Gastroesophageal sphincter (tissue), 3 donors: ENCODE data around the gene KLHL3.

Source experiments
- POLR2A ChIP-seq, 2 donors: fragments of 450-650 bp; IDR thresholded peaks; one replicate each; pipeline ENCODE4 v1.6.1; 2017; ENCODE audit warnings: antibody characterized with exemption in 2 of 2, mild to moderate bottlenecking in 2 of 2, moderate library complexity in 1 of 2
- TF ChIP-seq, protein P1 (sequence below), 4 experiments: fragments of 200-600 bp in 2 of 4; fragments of 450-650 bp in 2 of 4; sonication (generic) in 1 of 4; IDR thresholded peaks; one replicate each; pipeline ENCODE4 v1.5.1; 2017 to 2019; ENCODE audit warnings: antibody characterized with exemption in 4 of 4, mild to moderate bottlenecking in 2 of 4, moderate library complexity in 2 of 4

DNA sequence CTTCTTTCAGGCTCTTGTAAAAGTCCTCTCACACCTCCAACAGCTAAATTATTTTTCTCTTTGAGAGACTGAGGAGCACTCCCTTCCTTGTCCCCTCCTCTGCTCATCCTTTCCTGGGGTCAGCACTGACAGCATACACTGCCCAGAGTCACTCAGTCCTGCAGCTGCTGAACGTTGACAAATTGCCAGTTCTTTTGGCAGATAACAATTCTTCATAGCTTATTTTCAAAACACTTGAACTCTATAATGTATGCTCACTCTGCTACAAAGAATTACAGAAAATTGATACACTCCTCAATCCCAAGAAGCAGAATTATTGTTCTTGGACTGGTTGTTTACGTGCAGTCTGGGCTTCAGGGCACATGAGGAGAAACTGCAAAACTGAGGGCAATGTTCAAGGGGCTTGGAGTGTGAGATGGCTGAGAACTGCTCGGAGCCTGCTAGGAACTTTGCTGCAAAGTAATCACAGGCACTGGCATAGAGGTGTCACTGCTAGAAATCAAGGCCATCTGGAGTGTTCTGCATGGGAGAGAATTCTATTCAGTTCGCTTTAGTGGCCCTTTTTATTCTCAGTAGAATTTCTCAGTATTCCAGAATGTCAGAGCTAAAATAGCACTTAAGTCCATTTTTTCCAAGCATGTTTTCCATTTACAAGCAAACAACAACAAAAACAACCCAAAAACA, 140.4 kb downstream of the KLHL3 start:
- TF ChIP-seq, protein P1, sequence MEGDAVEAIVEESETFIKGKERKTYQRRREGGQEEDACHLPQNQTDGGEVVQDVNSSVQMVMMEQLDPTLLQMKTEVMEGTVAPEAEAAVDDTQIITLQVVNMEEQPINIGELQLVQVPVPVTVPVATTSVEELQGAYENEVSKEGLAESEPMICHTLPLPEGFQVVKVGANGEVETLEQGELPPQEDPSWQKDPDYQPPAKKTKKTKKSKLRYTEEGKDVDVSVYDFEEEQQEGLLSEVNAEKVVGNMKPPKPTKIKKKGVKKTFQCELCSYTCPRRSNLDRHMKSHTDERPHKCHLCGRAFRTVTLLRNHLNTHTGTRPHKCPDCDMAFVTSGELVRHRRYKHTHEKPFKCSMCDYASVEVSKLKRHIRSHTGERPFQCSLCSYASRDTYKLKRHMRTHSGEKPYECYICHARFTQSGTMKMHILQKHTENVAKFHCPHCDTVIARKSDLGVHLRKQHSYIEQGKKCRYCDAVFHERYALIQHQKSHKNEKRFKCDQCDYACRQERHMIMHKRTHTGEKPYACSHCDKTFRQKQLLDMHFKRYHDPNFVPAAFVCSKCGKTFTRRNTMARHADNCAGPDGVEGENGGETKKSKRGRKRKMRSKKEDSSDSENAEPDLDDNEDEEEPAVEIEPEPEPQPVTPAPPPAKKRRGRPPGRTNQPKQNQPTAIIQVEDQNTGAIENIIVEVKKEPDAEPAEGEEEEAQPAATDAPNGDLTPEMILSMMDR (IDR thresholded peaks at IDR 0.05) = no peak
- TF ChIP-seq POLR2A (IDR thresholded peaks at IDR 0.05) = no peak
